Type B pancreatic cell (in vitro differentiated cells): ENCODE measurements around the gene CDKL5. TPM values are rescaled to one million over a fixed set of nuclear protein-coding genes. Genes with fewer than 3 reads are reported as not detected.

Experiments used
- DNase-seq: peaks from one replicate; pipeline ENCODE4 v3.0.0; 2021; ENCODE audit warnings: mixed read lengths; ENCODE audit not compliant: unreplicated experiment; ENCODE audit errors: extremely low spot score
- H3K27ac Mint-ChIP-seq: 2 replicates; pipeline ENCODE4 v1.8.0; 2021; ENCODE audit warnings: mild to moderate bottlenecking, mixed read lengths
- H3K27me3 Mint-ChIP-seq: 2 replicates; pipeline ENCODE4 v1.8.0; 2021; ENCODE audit warnings: mixed read lengths
- H3K36me3 Mint-ChIP-seq: 2 replicates; pipeline ENCODE4 v1.8.0; 2021; ENCODE audit warnings: mixed read lengths
- H3K4me1 Mint-ChIP-seq: one replicate; pipeline ENCODE4 v1.8.0; 2021; ENCODE audit warnings: mixed read lengths; ENCODE audit not compliant: unreplicated experiment
- H3K4me3 Mint-ChIP-seq: 2 replicates; pipeline ENCODE4 v1.8.0; 2021; ENCODE audit warnings: mild to moderate bottlenecking, mixed read lengths
- H3K9me3 Mint-ChIP-seq: 2 replicates; pipeline ENCODE4 v1.8.0; 2021; ENCODE audit warnings: mixed read lengths
- total RNA-seq: library from RNA; stranded (reverse); gene quantifications from 2 replicates; pipeline ENCODE4 v1.2.1, GENCODE V29; 2021; ENCODE audit warnings: low replicate concordance
- TF ChIP-seq, protein P1 (sequence below): fragments of 200-600 bp; sonication (generic); conservative IDR thresholded peaks from 2 replicates; pipeline ENCODE4 v1.5.0; 2021; ENCODE audit warnings: antibody characterized with exemption, mild to moderate bottlenecking

The CDKL5 gene
- total RNA-seq, 1 donor from 2014 or later = 17.9 TPM

DNA sequence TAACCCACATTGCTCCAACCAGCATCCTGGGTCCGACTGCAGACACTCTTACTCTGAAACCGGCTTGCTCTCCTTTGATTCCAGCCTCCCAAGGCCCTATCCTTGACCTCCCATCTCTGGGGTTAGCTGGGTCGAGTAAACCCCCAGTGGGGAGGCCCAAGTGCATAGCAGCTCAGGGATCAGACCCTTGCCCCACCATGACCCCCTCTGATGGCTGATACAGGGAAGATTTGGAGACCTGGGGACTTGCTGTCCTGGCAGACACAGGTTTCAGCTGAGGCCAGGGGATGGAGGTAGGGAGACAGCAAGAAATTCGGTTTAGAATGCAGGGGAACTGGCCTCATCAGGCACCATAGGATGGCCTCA lies 23.6 kb upstream of the CDKL5 start:
- H3K4me1 Mint-ChIP-seq = no peaks in the 10 kb centered on the region
- DNase-seq = no peak
- no peak overlapping the region for H3K27ac Mint-ChIP-seq
- H3K9me3 Mint-ChIP-seq = peaks cover 3% of the 10 kb centered on the region
- no peaks in the 10 kb centered on the region for H3K27me3 Mint-ChIP-seq
- H3K4me3 Mint-ChIP-seq = no peak overlapping the region
- no peaks in the 10 kb centered on the region for H3K36me3 Mint-ChIP-seq
- TF ChIP-seq, protein P1, sequence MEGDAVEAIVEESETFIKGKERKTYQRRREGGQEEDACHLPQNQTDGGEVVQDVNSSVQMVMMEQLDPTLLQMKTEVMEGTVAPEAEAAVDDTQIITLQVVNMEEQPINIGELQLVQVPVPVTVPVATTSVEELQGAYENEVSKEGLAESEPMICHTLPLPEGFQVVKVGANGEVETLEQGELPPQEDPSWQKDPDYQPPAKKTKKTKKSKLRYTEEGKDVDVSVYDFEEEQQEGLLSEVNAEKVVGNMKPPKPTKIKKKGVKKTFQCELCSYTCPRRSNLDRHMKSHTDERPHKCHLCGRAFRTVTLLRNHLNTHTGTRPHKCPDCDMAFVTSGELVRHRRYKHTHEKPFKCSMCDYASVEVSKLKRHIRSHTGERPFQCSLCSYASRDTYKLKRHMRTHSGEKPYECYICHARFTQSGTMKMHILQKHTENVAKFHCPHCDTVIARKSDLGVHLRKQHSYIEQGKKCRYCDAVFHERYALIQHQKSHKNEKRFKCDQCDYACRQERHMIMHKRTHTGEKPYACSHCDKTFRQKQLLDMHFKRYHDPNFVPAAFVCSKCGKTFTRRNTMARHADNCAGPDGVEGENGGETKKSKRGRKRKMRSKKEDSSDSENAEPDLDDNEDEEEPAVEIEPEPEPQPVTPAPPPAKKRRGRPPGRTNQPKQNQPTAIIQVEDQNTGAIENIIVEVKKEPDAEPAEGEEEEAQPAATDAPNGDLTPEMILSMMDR = no peak

- no peak for DNase-seq
- Mint-ChIP-seq H3K27me3 (no peaks in the 10 kb centered on the region), H3K27ac (no peak overlapping the region), H3K4me3 (no peak overlapping the region), H3K9me3 (peaks cover 3% of the 10 kb centered on the region), H3K36me3 (no peaks in the 10 kb centered on the region), H3K4me1 (no peaks in the 10 kb centered on the region)
- TF ChIP-seq, protein P1 = no peak
These were observed 18.7 kb upstream of the CDKL5 start for GRCh38 chrX:18406531-18407266.

- Mint-ChIP-seq H3K4me1 (no peaks in the 10 kb centered on the region), H3K27me3 (no peaks in the 10 kb centered on the region), H3K36me3 (no peaks in the 10 kb centered on the region), H3K4me3 (no peak overlapping the region), H3K27ac (no peak overlapping the region), H3K9me3 (no peaks in the 10 kb centered on the region)
- TF ChIP-seq, protein P1 = peak; percentile 51
- DNase-seq = no peak
These were observed 15.4 kb upstream of the CDKL5 start for GRCh38 chrX:18410038-18410437.

DNA sequence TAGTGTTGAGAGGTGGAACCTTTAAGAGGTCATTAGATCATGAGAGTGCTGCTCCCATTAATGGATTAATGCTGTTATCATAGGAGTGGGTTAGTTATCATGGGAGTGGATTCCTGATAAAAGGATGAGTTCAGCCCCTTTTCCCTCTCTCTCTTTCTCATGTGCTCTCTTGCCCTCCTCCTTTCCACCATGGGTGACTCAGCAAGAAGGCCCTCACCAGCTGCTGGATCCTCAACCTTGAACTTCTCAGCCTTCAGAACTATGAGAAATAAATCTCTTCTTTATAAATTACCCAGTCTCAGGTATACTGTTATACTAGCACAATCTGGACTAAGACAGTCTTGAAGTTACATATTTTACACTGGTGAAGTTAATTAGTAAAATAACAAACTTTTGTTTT lies 10.0 kb upstream of the CDKL5 start:
- H3K9me3 Mint-ChIP-seq = no peaks in the 10 kb centered on the region
- H3K36me3 Mint-ChIP-seq = no peaks in the 10 kb centered on the region
- H3K4me3 Mint-ChIP-seq = no peak overlapping the region
- H3K27ac Mint-ChIP-seq = no peak overlapping the region
- no peaks in the 10 kb centered on the region for H3K27me3 Mint-ChIP-seq
- H3K4me1 Mint-ChIP-seq = no peaks in the 10 kb centered on the region
- TF ChIP-seq, protein P1 = no peak
- no peak for DNase-seq

GRCh38 chrX:18422325-18422724 lies 3.1 kb upstream of the CDKL5 start:
- TF ChIP-seq, protein P1 = no peak
- DNase-seq = no peak
- H3K27me3 Mint-ChIP-seq = no peaks in the 10 kb centered on the region
- H3K4me1 Mint-ChIP-seq = no peaks in the 10 kb centered on the region
- H3K36me3 Mint-ChIP-seq = no peaks in the 10 kb centered on the region
- H3K4me3 Mint-ChIP-seq = peak overlapping the region; percentile 44
- peak overlapping the region; percentile 48 for H3K27ac Mint-ChIP-seq
- H3K9me3 Mint-ChIP-seq = no peaks in the 10 kb centered on the region
